CD4-positive, alpha-beta T cell treated with Interleukin-6 at 100 ng/mL for 8 hours (primary cell): ENCODE results near the gene SFT2D1.
"Not testable (repeated sequence)": the region's sequence is repeated elsewhere in the genome, so short reads cannot be mapped to it uniquely, and the experiment has no call there.

Experiments
- DNase-seq: peaks from one replicate; pipeline ENCODE4 v3.0.0-alpha.2; 2020; ENCODE audit warnings: mixed read lengths, low spot score

SFT2D1 gene

DNA sequence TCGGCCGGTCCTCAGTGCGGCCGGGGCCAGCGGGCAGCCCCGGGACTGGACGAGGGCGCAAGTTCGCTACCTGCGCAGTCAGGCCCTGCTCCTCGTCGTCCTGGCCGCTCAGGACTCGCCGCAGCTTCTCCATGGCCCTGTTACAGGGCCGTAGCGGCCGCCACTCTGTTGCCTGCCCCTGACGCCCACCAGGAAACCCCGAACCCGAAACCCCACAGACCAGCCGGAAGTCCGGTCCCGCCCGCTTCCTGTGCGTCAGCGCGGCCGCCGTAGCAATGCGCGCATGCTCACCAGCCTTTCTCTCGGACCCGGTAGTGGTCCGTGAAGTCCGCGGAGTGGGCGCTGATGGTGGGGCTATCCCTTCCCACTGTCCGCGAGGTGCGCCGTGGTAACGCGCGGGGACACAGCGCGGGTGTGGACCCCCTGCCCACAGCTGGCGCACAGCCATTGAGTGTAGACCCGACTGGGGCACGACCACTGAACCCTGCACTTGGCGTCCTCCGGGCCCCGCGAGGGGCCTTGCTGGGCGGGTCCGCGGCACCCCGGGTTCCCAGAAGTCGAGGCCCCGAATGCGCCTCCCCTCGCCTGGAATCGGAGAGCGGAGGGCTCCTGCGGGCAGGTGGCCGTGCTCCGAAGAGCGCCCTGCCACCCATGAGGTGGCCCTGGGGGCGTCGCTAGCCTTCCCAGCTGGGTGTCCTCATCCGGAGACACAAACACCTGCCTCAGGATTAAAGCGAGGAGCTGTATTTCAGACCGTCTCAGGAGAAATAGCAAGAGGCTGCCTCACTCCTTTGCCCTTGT is at the start of gene SFT2D1:
Gene SFT2D1 (minus strand): TSS at position 197 of the 801 bp plus-strand sequence. CDS start 64 bp downstream, at position 133.
- DNase-seq, result peak; percentile 73

DNA sequence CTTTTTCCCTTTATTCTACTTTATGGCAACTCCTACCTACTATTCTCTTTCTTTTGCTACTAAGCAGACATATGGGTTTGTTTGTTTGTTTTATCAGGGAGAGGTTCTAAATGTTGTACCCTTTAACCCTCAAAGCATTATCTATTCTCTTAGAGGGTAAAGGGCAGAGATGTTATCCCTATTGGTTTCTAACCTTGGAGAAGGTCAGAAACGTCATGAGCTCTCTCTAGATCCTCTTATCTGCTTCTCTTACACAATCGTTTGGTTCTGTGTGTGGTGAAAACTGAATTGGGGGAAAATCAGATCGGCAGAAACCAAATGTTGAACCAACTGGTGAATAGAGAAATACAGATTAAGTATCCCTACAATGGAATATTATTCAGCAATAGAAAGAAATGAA is 46.8 kb upstream of the SFT2D1 start:
- DNase-seq, result no peak

DNA sequence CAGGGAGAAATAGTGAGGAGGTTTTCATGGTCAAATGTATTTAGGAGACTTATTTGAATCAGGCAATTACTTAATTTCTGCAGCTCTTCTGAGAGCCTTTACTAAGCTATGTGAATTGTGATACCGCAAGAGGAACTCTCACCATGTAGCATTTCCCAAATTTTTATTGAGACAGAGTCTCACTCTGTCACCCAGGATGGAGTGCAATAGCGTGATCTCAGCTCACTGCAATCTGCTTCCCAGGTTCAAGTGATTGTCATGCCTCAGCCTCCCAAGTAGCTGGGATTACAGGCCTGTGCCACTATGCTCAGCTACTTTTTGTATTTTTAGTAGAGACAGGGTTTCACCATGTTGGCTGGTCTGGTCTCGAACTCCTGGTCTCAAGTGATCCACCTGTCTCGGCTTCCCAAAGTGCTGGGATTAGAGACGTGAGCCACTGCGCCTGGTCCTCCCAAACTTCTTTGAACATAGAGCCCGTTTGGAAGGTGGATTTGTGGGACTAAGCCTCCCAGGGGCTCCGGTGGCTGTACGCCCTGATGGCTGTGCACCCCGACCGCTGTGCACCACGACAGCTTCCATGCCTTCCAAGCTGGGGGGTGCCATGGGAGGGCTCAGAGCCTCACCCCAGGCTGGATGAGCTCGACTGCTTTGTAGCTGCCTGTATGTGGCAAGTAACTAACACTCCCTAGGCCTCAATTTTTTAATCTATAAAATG is 46.1 kb upstream of the SFT2D1 start:
- DNase-seq, result no peak

DNA sequence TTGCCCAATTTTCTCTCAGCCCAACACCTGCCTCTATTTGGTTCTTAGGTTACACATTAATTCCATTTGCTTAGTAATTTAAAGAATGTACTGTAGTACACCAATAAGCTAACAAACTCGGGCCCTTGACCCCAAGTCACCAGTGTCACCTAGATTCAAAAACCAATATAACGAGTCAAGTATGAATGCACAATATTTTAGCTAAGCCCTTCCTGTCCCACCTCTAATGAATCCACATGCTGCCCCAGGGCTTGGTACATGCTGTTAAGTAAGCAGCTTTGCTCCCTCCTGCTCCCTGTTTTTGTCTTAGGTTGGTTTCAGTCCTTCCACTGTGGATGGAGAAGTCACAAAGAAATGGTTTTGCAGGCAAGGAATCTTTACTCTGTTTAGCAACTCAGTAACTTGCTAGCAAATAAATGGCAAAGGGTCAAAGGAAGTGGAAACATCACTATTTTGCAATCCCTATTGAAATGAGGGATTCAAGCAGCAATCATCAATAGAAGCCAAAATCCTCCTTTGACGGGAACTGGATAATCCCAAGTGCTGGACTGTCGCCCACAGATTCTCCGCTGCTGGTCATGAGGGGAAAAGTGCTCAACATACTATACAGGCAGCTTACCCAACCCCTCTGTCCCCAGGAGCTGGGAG is 45.4 kb upstream of the SFT2D1 start:
- DNase-seq, result no peak

DNA sequence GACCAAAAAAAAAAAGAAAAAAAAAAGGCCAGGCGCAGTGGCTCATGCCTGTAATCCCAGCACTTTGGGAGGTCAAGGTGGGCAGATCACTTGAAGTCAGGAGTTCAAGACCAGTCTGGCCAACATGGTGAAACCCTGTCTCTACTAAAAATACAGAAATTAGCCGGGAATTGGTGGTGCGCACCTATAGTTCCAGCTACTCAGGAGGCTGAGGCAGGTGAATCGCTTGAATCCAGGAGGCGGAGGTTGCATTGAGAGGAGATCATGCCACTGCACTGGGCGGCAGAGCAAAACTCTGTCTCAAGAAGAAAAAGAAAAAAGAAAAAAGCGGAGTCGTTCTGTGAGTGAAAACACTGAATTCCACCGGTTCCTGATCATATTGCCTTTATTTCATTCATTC is 44.8 kb upstream of the SFT2D1 start:
- not testable (repeated sequence) for DNase-seq

DNA sequence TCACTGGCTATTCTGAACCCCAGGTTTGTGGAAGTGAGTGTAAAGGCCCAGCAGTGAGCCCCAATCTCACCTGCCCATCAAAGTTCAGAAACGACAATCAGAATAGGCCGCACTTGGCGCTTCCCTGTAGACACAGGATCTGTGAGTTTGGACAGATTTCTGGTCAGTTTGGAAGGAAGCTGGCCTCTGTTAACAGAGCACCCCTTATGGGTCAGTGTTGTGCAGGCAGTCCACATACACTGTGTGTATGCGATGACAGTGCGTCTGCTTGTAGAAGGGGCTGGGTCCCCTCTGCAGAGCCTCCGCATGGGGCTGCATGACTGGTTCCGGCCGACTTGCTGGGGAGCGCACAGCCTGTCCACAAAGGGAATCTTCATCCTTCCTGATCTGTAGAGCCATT is 43.8 kb upstream of the SFT2D1 start:
- no peak for DNase-seq

DNA sequence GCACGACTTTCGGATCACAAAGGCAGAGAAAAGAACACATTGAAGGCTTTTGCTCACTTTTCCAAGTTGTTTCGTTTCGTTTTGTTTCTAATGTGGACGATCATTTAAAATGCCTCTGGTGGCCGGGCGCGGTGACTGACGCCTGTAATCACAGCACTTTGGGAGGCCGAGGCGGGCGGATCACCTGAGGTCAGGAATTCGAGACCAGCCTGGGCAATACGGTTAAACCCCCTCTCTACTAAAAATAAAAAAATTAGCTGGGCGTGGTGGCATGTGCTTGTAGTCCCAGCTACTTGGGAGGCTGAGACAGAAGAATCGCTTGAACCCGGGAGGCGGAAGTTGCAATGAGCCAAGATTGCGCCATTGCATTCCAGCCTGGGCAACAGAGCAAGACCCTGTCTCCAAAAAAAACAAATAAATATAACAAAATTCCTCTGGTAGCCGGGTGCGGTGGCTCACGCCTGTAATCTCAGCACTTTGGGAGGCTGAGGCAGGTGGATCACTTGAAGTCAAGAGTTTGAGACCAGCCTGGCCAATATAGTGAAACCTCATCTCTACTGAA is 41.5 kb upstream of the SFT2D1 start:
- DNase-seq, result not testable (repeated sequence)

DNA sequence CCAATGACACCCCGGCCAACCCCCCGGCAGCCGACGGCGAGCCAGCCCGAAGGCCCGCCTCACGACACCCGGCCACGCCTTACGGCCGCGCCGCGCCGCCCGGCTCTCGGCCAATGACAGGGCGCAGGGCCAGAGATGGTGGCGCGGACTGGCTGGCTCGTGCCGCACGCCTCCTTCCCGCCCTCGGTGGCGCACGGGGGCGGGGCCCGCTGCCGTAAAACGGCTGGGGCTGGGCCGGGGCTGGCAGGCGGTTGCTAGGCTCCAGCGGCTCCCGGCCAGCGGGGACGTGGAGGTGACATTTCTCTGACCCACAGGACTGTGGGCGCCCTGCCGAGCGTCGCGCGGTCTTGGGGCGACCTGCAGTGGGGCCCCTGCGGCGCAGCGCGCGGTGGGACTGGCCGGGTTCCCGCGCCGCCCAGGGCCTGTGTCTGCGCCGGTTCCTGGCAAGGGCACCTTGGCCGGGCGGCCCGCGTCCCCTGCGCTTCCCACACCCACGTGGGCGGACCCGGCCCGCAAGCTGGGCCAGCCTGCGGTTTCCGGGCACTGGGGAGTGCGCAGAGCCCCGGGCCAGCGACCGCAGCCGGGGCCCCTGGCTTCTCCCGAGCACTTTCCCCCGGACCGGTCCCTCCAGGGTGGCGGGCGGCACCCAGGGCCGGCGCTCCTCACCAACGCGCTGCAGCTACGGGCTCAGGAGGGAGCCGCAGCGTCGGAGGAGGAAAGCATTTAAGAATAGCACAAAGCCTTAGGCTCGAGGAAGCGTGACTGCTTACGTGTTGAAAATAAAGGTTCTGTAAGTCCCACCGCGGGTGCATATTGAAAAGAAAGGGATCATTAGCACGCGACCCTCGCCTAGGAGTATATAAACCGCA is 40.8 kb upstream of the SFT2D1 start, which contains the start of gene MPC1:
Gene MPC1 (minus strand): TSS at position 8 of the 869 bp plus-strand sequence. CDS start 64 bp downstream, outside the sequence.
- peak; percentile 92 for DNase-seq

DNA sequence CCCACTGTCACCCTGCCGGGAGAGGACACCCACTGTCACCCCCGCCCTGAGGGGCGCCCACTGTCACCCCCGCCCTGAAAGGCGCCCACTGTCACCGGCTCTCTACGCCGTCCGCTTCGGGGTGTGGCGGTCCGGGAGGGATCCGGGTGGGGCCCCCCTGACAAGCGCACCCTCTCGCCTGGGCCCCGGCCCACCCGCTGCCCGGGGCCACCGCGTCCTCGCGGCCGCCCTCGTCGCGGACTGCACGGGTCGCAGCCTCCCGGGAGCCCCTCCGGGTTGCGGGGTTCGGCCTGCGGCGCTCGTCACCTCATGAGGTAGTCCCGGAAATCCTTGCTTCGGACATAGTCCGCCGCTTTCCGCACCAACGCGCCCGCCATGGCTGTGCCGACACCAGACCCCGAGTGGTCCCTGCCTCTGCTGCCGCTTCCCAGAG is 40.2 kb upstream of the SFT2D1 start:
- no peak for DNase-seq

DNA sequence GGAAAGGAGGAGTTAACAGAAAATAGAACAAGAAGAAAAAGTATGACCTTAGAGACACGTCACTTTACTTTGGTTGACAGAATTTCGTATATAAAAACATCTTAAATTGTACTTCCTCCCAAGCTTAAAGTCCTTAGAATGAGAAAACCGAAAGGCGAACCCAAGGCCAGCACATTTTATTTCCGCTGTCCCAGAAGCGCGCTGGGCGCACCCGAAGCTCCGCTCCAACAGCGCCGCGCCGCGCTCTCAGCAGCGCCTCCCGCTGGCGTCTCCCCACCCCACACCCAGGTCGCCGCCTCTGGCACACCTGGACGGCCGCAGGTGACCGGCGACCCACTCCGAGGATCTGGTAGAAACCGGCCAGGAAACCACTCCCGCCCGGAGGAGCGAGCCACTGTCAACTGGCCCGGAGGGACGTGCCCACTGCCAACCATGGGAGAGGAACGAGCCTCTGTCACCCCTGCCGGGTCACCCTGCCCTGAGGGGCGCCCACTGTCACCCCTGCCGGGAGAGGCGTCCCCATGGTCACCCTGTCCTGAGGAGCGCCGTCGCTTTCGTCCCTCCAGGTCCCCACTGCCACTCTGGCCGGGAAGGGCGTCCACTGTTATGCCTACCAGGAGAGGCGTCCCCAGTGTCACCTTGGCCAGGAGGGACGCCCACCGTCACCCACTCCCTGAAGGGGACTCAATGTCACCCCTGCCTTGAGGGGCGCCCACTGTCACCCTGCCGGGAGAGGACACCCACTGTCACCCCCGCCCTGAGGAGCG is 39.6 kb upstream of the SFT2D1 start:
- peak; percentile 57 for DNase-seq

DNA sequence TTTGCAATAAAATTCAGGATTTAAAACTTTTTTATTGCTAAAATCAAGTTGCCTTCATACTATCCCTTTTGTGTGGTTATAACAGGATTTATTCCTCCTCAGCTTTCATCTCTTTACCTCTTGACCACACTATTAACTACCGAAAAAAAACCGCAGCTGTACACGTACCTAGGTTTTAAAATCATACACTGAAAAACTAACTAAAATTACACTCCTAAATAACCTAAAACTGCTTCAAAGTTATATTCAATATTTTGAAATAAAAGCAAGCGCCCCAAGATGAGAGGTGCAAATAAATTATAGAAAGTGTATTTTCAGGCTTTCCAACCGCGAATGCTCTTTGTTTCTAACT is 39.0 kb upstream of the SFT2D1 start:
- DNase-seq, result no peak

DNA sequence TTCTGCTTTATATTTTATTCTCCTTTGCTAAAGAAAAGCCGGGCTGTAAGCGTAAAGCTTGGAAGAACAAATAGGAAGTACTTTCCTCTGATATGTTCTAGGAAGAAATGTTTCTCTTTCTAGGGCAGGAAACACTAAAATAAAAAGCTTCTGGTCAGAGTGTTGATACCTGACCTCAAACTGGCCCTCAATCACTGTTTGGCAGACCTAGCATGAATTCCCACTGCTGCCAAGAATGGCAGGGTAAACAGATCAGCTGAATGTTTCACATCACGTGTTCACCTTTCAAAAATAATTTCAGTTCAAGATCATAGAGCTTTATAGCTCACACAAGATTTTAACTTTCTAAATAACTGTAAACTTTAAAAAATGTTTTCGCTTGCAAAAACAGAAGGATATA is 37.5 kb upstream of the SFT2D1 start:
- no peak for DNase-seq

DNA sequence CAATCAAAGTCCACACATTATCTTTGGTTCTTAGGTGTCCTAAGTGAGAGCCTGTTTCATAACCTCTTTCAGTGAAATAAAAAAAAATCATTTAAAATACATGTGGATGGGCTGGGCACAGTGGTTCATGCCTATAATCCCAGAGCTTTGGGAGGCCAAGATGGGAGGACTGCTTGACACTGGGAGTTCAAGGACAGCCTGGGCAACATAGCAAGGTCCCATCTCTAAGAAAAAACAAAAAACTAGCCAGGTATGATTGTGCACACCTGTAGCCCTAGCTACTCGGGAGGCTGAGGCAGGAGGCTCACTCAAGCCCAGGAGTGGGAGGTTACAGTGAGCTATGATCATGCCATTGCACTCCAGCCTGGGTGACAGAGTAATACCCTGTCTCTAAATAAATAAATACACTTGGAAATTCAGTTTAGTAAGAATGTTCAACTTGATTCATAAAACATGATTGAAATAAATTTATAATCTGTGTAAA is 36.8 kb upstream of the SFT2D1 start:
- DNase-seq, result no peak

DNA sequence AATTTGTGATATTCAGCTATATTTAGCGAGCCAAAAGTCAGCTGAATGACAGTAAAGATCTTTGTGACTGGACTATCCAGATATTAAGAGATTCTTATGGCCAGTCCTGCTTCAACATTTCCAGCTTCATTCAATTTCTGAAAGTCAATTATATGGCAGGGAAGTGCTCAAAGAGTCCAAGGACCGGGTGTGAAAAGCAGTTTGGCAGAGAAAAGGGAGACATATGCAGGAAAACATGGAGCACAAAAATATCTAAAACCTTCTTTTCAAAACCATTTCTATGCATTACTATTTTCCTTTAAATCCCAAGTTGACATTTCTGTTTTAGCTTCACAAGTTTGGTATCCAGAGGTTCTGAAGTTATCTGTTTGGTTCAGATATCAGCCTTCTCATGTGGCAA is 35.4 kb upstream of the SFT2D1 start:
- DNase-seq, result no peak

DNA sequence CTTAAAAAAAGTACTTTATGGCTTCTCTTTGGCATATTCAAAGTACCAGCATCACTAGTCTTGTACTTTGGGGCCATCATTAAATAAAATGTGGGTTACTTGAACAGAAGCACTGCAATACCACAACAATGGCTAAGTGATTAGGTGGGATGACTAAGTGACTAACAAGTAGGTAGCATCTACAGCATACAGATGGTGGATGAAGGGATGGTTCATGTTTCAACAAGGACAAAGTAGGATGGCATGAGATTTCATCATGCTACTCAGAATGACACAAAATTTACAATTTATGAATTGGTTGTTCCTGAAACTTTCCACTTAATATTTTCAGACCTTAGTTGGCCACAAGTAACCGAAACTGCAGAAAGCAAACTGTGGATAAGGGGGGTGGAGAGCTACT is 32.7 kb upstream of the SFT2D1 start:
- no peak for DNase-seq

DNA sequence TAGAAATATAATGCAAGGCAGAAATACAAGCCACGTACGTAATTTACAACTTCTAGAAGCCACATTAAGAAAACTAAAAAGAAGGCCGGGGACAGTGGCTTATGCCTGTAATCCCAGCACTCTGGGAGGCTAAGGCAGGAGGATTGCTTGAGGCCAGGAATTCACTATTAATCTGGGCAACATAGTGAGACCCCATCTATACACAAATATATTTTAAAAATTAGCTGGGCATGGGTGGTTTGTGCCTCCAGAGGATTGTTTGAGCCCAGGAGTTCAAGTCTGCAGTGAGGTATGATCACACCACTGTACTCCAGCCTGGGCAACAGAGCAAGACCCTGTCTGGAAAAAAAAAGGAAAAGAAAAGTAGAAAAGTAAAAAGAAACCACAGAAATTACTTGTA is 28.1 kb upstream of the SFT2D1 start:
- no peak for DNase-seq

DNA sequence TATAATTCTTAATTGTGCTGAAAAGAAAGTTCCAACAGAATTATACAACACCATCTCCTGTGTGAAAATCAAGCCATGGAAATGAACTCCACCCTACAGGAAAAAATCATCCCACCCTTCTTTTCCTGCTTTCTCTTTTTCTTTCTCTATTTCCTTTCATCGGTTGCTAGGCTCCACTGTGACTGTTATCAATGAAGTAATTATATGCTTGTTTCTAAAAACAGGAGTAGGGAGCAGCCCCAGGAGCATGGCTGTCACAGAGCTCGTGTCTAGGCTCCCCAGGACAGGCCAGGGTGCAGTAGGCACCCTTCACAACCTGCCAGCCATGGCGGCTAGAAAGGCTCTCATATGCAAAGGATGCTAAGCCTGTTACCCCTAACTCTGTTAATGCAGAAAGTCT is 27.4 kb upstream of the SFT2D1 start:
- DNase-seq, result no peak

DNA sequence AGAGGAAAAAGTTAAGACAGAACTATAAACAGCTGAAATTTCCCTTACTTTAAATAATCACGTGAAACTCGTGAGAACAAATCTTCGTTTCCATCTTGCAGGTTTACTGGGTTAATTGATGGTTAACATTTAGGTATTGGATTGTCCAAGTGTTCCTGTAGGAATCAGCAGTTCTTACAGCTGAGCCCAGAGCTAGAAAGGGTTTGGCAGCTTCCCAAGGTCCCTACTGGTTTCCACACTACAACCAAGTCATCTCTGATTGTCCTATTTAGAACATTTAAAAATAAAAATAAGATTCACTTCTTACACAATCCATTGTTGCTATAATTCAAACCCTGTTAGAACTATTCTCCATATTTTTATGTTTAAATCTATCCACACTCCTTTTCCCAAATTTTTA is 24.6 kb upstream of the SFT2D1 start:
- no peak for DNase-seq

DNA sequence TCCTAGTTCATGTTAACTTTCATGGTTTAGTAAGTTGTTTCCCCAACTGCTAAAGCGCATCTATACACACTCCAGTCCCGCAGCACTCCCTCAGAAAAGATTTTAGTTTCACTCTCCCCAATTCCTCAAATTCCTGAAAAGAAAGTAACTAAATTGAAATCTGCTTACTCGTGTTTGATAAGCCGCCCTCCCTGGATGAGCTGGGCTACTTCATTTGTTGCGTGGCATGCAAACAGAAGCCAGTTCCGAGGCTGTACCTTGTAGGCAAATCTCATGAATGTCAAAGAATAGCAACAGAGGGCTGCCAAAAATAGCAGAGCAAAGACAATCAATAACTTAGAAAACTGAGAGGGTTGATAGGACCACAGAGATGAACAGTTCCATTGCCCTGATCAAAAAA is 23.5 kb upstream of the SFT2D1 start:
- no peak for DNase-seq

DNA sequence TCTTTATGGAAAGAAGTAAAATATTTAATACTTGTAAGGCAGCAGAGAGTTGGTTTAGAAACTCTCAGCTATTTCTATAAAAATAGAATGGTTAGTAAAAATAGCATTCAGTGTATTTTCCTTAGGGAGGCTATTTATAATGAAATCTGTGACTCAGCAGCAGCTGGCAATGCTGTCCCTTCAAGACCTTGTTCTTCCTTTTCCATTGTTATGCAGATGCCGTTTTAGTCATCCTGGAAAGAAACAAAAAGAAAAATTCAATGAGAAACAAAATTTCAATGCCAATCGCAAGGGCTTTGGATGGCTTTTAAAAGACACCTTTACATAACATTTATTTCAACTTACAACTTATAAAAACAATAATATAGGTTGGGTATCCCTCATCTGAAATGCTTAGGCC is 22.9 kb upstream of the SFT2D1 start:
- no peak for DNase-seq

DNA sequence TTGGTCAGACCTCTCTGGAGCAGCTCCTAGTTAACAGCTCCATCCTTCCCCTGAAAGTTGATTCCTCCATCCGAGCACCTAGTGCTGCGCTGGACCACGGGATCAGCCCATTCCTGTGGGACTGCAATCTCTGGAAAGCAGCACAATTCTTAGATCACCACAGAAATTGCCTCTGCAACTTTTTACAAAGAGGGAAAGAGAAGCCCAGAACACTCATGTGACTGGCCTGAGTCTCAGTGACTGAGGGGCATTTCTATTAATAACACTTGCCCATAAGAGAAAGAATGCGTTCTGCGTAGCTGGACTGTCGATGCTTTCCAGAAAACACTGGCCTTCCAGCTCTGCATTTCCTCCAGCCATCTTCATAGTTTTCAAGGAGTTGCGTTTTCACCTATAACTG is 22.1 kb upstream of the SFT2D1 start:
- DNase-seq, result no peak
